Thyroid gland (tissue), 4 donors: ENCODE results near the gene CHST4.

Experiments
- CTCF ChIP-seq, 6 experiments: fragments of 200-600 bp in 3 of 6; fragments of 450-650 bp in 3 of 6; sonication (generic) in 3 of 6; IDR thresholded peaks; one replicate each; pipeline ENCODE4 v1.5.1; 2016 to 2019; ENCODE audit warnings: antibody characterized with exemption in 6 of 6, mild to moderate bottlenecking in 2 of 6, inconsistent platforms in 1 of 6, moderate library complexity in 1 of 6
- POLR2A ChIP-seq, 2 donors: fragments of 450-650 bp; IDR thresholded peaks; one replicate each; pipeline ENCODE4 v1.6.1; 2017; ENCODE audit warnings: antibody characterized with exemption in 2 of 2, mild to moderate bottlenecking in 2 of 2, moderate library complexity in 1 of 2

GRCh38 chr16:71564335-71564967, 38.2 kb downstream of the CHST4 start:
- no peak for TF ChIP-seq CTCF (IDR thresholded peaks at IDR 0.05)
- peak; percentile 49 to 84 for TF ChIP-seq POLR2A (IDR thresholded peaks at IDR 0.05)
